ENCODE measurements around the gene CREB3.

Gene CREB3

GRCh38 chr9:35750256-35750531, 17.7 kb downstream of the CREB3 start:
- no peak for DNase-seq

DNA sequence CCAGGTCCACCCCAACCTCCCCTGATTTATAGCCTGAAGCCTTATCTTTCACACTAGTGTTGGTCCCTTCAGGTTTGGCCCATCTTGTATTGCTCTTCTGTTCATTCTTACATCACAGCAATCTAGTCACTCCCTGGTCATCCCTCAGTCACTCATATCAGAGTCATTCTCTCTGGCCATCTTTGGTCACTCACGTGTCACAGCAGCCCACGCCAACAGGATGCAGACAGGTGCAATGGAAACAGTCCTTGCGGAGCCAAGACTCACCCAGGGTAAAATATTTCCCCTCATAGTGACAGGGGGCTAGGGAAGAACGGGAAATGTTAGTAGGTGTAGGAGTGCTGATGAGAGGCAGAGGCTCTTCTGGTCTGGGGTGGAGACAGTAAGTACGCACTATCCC, 21.0 kb downstream of the CREB3 start:
- DNase-seq = no peak

- no peak for DNase-seq
Observed at GRCh38 chr9:35754264-35754663, 21.8 kb downstream of the CREB3 start, which contains the start of gene MSMP. TSS of gene MSMP (minus strand) at chr9:35754276. CDS start at chr9:35754129, 147 bp downstream.

DNA sequence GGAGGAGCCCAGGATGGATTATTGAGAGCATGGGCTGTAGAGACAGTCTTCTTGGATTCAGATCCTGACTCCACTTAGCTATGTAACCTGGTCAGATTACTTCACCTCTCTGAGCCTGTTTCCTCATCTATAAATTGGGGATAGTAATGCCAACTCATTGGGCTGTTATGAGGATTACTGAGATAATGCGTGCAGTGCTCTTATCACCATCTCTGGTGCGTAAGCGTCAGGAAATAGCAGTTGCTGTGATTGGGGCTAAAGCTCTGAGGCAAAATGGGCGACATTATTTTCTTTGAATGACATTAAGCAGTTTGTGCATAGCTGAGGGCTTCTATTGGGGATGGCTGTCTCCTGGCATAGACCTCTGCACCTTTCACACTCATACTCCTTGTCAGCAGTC, 22.6 kb downstream of the CREB3 start:
- DNase-seq = no peak

GRCh38 chr9:35756275-35757225, 24.1 kb downstream of the CREB3 start:
- DNase-seq = peak; percentile 73

DNA sequence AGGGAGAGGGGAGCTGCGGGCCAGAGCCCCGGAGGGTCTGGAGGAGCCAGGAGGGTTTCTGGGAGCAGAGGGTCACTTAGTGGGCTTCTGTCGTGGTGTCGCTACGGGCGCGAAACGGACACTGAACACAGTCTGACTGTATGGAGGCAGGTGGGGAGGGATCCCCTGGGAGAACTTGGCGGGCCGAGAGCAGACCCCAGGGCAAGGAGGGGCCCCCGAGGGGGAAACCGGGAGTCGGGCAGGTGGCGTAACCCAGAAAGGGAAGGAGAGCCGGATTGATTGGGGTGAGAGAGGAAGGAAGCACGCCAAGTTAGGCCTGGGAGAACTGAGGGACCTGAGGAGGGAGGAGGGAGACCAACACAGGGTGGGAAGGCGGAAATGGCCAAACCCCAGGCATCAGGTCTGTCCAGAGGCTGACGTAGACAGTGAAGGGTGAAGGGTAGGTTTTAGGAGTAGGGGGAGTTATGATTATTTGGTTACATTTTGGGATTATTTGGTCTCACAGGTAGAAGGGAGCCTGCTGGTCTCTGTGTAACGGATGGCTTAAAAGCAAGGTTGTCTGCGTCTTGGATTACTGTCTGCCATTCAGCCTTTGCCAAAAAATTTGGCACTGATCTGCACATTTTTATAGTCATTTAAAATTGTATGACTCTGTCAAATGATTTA, 24.9 kb downstream of the CREB3 start:
- peak; percentile 38 to 61 for DNase-seq

- no peak for DNase-seq
Observed at GRCh38 chr9:35757892-35758275, 25.4 kb downstream of the CREB3 start.

DNA sequence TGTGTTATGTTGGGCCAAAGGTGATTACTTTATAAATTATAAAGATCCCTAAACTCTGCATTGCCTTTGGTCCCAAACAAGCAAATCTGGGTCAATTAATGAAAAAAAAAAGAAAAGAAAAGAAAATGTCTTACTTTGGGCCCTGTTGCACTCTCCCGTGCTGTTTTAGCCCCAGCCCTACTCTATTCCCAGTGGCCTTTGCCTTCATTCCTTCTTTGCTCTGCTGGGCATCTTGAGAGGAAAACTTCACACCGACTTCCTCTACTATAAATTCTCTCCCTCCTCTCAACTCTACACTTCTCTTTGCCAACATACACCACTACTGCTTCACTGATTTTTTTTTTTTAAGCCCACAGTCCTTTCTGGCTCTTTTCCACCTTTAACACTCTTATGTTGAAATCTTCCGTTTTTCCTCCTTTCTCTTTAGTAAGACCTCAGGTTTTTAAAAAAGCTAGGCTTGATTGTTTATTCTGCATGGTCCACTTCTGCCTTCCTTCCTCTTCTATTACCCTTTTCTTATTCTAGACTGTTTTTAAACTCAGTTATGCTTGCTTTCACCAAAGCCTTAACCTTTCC, 26.1 kb downstream of the CREB3 start:
- DNase-seq = peak in 1 of 2 experiments; percentile 9

- no peak for DNase-seq
Observed at GRCh38 chr9:35759795-35760194, 27.3 kb downstream of the CREB3 start.

- no peak for DNase-seq
Observed at GRCh38 chr9:35760651-35761050, 28.2 kb downstream of the CREB3 start.

- DNase-seq = no peak
Observed at GRCh38 chr9:35763181-35763580, 30.7 kb downstream of the CREB3 start.

DNA sequence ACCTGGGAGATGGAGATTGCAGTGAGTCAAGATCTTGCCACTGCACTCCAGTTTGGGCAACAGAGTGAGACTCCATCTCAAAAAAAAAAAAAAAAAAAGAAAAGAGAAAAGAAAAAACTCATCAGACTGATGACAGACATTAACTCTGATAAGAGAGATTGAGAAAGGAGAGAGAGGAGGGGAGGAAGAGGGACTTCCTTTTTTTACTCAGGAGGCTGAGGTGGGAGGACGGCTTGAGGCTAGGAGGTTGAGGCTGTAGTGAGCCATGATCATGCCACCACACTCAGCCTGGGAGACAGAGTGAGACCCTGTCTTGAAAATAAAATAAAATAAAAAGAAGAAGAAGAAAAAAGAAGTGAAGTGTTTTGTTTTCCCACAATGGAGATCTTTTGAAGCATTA, 31.3 kb downstream of the CREB3 start:
- no peak for DNase-seq

DNA sequence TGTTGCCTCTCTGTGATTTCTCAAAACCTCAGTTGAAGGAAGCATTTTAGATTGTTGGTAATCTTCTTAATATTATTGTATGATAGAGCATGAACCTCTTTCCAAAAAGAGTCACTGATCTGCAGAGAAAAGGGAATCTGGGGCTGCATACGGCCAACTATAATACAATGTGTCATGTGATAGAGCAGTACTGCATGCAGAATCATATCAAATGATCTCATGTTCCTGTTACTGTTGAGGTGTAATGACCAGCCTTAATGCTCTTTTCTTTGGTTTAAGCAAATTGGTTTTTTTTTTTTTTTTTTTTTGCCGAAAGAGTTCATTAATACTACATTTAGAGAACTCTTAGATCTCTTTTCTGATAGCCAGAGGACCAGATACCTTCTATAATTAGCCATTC, 34.5 kb downstream of the CREB3 start:
- DNase-seq = no peak

DNA sequence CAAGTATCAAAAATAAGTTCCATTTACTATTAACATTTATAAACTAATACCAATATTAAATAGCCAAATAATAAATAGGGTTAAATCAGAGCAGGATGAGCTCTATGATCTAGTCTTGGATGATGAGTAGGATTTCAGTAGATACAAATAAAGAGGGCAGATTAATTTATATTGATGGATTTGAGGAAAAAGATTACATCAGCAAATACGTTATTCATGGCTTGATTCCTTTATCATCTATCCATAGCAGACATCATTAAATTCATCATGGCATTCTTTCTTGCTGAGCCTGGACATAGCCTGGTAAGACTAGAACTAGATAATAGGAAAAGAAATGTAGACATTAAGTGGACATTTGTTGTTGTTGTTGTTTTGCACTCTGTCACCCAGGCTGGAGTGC, 35.0 kb downstream of the CREB3 start:
- no peak for DNase-seq

DNA sequence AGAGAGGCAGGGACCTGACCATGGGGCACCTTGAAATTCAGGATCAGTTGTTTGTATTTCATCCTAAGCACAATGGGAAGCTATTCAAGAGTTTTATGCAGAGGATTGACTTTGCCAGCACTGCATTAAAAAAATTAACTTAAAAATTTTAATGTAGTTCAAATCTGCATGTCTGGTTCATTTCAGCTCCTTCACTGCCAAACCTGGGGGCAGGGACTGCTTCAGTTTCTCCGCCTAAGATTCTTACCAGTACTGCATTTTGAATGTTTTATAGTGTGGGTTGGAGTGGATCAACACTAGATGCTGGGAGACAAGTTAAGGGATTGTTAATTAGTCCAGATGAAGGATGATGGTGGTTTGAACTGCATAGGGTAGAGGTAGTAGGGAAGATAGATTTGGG, 37.3 kb downstream of the CREB3 start:
- no peak for DNase-seq

- no peak for DNase-seq
Observed at GRCh38 chr9:35771075-35771433, 38.6 kb downstream of the CREB3 start.

- no peak for DNase-seq
Observed at GRCh38 chr9:35771534-35771933, 39.1 kb downstream of the CREB3 start.

- no peak for DNase-seq
Observed at GRCh38 chr9:35771943-35772342, 39.5 kb downstream of the CREB3 start.

GRCh38 chr9:35774907-35775635, 42.6 kb downstream of the CREB3 start:
- DNase-seq = peak; percentile 74 to 76

GRCh38 chr9:35776018-35776417, 43.6 kb downstream of the CREB3 start:
- DNase-seq = no peak

GRCh38 chr9:35778496-35778895, 46.0 kb downstream of the CREB3 start:
- no peak for DNase-seq

- DNase-seq = no peak
Observed at GRCh38 chr9:35781066-35781465, 48.6 kb downstream of the CREB3 start.

- no peak for DNase-seq
Observed at GRCh38 chr9:35783418-35783817, 51.0 kb downstream of the CREB3 start.

All from Kasumi-1 (cell line).